TTC549 (cell line): ENCODE data around the gene ZNF335.

Source experiments
- FAIRE-seq: peaks from 2 replicates; lab custom pipeline; 2012; peaks lifted over from hg19 to GRCh38; lab: Jason Lieb, UNC

The ZNF335 gene

GRCh38 chr20:45971675-45972499 is at the start of gene ZNF335:
Gene ZNF335 (minus strand): TSS chr20:45972203. CDS start chr20:45971410, 793 bp downstream.
- peak; percentile 70 for FAIRE-seq

GRCh38 chr20:46020555-46020954 is 48.6 kb upstream of the ZNF335 start:
- FAIRE-seq = no peak

- no peak for FAIRE-seq
Measured at GRCh38 chr20:46018611-46019010, 46.6 kb upstream of the ZNF335 start.

GRCh38 chr20:46018112-46018511 is 46.1 kb upstream of the ZNF335 start:
- FAIRE-seq = no peak

- FAIRE-seq = no peak
Measured at GRCh38 chr20:46017272-46017671, 45.3 kb upstream of the ZNF335 start.

- FAIRE-seq = no peak
Measured at GRCh38 chr20:46014517-46015396, 42.8 kb upstream of the ZNF335 start.

GRCh38 chr20:46013829-46014516 is 42.0 kb upstream of the ZNF335 start:
- no peak for FAIRE-seq

- no peak for FAIRE-seq
Measured at GRCh38 chr20:46013322-46013828, 41.4 kb upstream of the ZNF335 start.

- FAIRE-seq = no peak
Measured at GRCh38 chr20:46012921-46013320, 40.9 kb upstream of the ZNF335 start.

GRCh38 chr20:46011631-46012482 is 39.9 kb upstream of the ZNF335 start:
- no peak for FAIRE-seq

- FAIRE-seq = no peak
Measured at GRCh38 chr20:46010491-46011391, 38.7 kb upstream of the ZNF335 start.

- FAIRE-seq = no peak
Measured at GRCh38 chr20:46009816-46010215, 37.8 kb upstream of the ZNF335 start.

- FAIRE-seq = no peak
Measured at GRCh38 chr20:46007671-46008070, 35.7 kb upstream of the ZNF335 start.

- no peak for FAIRE-seq
Measured at GRCh38 chr20:46006964-46007363, 35.0 kb upstream of the ZNF335 start.

- no peak for FAIRE-seq
Measured at GRCh38 chr20:46006022-46006705, 34.2 kb upstream of the ZNF335 start.

GRCh38 chr20:46004889-46005473 is 33.0 kb upstream of the ZNF335 start:
- no peak for FAIRE-seq

- no peak for FAIRE-seq
Measured at GRCh38 chr20:46004187-46004586, 32.2 kb upstream of the ZNF335 start.

GRCh38 chr20:46002008-46002407 is 30.0 kb upstream of the ZNF335 start:
- FAIRE-seq = no peak

- no peak for FAIRE-seq
Measured at GRCh38 chr20:46001498-46001897, 29.5 kb upstream of the ZNF335 start.
